GM12873 (cell line): Measurements from ENCODE around the gene RNASE7.

Experiments used
- TF ChIP-seq, protein P1 (sequence below): IDR thresholded peaks from 2 replicates; pipeline ENCODE4 v1.5.1; 2012; ENCODE audit warnings: low read depth, mild to moderate bottlenecking, moderate library complexity, low read length, control low read depth; ENCODE audit not compliant: insufficient read depth; ENCODE audit errors: missing control alignments

RNASE7 gene

DNA sequence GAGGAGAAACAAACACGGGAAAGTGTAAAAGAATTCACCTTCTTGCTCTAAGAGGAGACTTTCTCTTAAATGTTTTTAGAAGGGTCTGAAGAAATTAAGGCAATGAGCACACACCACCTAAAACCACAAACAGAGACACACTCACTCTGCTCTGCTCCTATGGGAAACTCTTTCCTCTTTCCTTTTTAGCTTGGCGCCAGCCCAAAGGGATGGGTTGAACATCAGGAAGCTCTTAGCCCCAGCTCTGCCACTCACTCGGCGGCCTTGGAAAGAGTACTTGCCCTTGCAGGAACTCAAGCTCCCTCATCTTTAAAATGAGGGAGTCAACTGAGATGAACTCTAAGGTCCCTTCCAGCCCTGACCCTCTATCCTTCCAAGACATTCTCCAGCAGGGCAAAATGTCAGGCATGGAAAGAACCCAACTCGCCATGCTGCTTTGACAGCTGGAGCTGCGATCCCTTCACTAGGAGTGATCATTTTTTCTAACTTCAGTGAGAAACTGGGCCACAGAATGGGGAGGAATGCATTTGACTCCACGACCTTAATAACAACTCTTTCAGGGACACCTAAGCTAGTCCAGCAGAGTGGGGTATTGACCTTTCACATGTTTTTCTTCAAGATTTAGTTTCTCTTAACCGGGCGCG lies 14.5 kb downstream of the RNASE7 start:
- TF ChIP-seq, protein P1, sequence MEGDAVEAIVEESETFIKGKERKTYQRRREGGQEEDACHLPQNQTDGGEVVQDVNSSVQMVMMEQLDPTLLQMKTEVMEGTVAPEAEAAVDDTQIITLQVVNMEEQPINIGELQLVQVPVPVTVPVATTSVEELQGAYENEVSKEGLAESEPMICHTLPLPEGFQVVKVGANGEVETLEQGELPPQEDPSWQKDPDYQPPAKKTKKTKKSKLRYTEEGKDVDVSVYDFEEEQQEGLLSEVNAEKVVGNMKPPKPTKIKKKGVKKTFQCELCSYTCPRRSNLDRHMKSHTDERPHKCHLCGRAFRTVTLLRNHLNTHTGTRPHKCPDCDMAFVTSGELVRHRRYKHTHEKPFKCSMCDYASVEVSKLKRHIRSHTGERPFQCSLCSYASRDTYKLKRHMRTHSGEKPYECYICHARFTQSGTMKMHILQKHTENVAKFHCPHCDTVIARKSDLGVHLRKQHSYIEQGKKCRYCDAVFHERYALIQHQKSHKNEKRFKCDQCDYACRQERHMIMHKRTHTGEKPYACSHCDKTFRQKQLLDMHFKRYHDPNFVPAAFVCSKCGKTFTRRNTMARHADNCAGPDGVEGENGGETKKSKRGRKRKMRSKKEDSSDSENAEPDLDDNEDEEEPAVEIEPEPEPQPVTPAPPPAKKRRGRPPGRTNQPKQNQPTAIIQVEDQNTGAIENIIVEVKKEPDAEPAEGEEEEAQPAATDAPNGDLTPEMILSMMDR = no peak

DNA sequence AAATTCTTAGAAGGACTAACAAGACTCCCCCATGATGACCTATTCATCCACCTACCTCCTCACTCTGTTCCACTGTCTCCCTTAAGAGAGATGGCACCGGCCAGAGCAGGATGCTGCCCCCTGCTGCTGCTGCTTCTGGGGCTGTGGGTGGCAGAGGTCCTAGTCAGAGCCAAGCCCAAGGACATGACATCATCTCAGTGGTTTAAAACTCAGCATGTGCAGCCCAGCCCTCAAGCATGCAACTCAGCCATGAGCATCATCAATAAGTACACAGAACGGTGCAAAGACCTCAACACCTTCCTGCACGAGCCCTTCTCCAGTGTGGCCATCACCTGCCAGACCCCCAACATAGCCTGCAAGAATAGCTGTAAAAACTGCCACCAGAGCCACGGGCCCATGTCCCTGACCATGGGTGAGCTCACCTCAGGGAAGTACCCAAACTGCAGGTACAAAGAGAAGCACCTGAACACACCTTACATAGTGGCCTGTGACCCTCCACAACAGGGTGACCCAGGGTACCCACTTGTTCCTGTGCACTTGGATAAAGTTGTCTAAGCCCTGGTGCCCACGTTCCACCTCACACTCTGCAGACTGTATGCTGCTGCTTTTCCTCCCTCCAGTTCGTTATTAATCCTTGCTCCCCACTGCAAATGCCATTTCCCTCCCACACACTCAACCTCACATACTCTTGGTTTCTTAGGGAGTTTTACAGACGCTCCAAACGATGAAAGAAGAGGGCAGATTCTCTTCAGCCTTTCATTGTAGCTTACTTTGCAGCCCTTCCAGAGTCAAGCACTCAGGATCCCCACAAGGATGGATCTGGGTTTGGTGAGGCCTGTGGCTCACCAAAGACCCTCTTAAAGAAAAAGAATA lies 15.9 kb downstream of the RNASE7 start, which contains the start of gene RNASE8:
Gene RNASE8 (plus strand): TSS at position 20 of the 873 bp plus-strand sequence. CDS start 71 bp downstream, at position 91.
- TF ChIP-seq, protein P1 = peak; percentile 18

DNA sequence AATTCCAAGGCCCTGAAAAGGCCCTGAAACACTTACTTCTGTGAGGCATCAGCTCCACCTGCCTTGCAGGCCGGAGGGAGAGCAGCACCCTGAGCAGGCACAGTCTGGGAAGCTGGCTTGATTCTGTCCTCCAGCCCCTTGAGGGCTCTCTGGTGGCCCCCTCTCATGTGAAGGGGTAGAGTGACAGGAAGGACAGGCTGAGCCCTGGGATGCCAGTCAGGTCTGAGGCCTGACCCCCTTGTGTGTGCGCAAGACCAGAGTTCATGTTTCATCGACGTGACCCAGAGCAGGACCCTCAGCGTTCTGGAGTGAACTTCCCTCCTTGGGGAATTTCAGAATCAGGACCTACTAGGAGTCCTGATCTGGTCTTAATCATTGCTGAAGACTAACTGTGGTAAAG lies 16.7 kb downstream of the RNASE7 start:
- TF ChIP-seq, protein P1 = no peak

DNA sequence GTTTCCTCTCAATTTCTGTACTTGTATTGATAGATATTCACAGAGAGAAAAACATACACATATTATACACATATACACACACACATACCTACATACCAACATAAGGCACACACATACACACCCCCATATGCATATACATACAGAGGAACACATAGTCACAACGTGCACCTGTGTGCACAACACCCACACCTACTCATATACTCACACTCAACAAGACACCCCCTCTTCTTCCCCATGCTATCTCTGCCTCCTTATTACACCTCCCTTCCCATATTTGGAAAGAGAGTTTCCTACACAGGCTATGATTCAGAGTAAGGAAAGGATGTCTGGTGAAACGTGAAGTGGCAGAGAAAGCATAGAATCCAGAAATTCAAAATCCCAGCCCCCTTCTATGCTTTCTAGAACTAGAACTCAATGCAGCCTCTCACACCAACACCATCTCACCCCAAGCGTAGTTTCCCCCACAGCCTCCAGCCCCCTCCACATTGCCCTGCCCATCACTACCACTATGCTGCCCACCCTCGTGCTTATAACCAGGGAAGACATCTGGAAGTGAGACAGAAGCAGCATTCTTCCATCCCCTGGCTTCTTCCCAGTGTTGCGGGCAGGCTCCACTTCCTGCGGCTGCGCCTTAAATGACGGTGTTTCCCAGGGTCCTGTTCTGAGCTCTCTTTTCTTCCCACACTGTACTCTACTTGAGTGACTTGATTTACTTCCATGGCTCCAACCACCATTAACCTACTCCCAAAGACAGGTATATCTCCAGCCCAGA lies 17.9 kb downstream of the RNASE7 start:
- TF ChIP-seq, protein P1 = no peak

DNA sequence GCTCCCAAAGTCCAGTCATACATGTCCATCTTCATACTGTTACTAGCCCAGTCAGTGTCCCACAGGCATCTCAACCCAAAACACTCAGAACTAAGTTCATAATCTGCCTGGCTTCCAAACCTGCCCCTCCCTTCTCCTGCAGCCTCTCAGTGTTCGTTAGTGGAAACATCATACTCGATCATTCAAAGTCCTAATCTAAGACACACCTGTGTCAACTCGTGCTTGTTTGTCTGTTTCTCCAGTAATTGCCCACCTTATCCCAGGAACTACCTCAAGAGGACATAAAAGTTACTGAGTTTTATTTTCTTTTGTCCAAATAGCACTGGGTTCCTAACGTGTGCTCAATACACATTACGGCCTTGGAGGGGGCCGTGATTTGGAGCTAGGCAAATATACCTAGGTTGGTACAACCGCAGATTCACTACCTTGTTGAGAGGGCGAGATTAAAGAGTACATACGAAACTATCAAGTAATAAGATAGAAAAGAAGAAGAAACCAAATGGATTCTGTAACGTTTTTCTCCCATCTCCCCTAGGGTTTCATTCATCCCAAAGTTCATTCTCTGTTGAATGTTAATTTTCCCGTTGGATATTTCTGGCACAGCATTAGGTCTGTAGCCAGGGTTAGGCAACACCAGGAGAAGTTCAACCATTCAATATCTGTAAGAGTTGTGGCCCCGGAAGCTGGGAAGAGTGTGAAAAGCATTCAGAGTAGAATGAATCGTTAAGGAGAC lies 18.6 kb downstream of the RNASE7 start:
- TF ChIP-seq, protein P1 = no peak

DNA sequence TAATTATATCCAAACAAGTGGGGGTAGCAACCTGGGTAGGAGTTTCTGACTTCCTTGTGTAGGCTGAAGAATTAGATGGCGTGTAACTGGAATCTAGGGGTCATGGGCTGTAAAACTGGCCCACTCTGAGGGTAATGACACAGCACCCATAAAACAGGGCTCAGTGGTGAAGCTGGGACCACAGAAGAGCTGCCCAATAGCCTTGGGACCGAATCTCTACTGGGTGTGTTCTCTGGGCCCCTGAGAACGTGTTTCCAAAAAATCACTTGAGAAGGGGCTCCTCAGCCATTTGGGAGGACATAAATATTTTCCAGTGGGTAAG lies 19.1 kb downstream of the RNASE7 start:
- TF ChIP-seq, protein P1 = no peak
